Astrocyte of the spinal cord (primary cell): Measurements from ENCODE around the gene MBP.
"Not testable (repeated sequence)": the region's sequence is repeated elsewhere in the genome, so short reads cannot be mapped to it uniquely, and the experiment has no call there.

ENCODE experiments used
- DNase-seq: peaks from one replicate; pipeline ENCODE4 v3.0.0; 2011; ENCODE audit warnings: low read depth, low spot score
- H3K4me3 ChIP-seq: 2 replicates; pipeline ENCODE4 v1.5.1; 2011; ENCODE audit warnings: low read depth, mild to moderate bottlenecking, low read length, moderate library complexity
- CTCF ChIP-seq: IDR thresholded peaks from 2 replicates; pipeline ENCODE4 v1.5.1; 2012; ENCODE audit warnings: low read depth, mild to moderate bottlenecking, low read length, inconsistent platforms
- in situ Hi-C: cut with HindIII; loops from 2 replicates; pipeline ENCODE4 v1.10.0; 2017; ENCODE audit warnings: low sequenced_read_pairs

Gene MBP

GRCh38 chr18:76993085-76993382 lies 139.5 kb downstream of the MBP start:
- no peak for DNase-seq
- no peak for TF ChIP-seq CTCF
- H3K4me3 ChIP-seq = no peak overlapping the region
- in situ Hi-C loops = no loop called here

DNA sequence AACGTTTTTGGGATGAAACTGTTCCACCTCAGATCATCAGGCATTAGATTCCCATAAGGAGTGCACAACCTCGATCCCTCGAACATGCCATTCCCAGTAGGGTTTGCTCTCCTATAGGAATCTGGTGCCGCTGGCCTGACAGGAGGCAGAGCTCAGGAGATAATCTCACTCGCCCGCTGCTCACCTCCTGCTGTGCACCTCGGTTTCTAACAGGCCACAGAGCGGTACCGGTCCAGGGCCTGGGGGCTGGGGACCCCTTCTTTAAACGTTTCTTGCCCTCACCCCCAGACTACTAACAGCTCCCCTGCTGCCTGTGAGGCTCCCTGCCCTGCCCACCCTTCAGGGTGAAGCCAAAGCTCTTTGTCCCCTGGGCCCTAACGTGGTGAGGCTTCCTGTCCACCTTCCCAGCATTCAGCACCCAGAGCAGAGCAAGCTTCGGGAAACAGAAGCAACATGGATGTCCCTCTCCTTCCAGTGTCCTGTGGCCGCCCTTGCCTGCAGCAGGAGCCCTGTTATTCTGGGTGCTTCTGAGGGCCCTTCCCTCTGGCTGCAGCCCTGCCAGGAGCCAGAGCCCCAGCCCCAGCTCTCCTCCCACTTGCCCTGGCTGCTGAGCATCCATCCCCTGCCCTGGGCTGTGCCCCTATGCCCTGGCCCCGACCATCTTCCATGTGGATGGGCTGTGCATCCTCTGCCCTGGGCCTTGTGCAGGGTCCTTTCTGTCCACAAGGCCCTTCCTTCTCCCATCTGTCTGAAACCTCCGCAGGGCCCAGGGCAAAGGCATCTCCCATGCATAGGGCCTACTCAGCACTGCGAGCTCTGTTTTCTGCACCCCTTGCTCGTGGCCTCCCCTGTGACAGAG lies 140.1 kb downstream of the MBP start:
- H3K4me3 ChIP-seq = no peak overlapping the region
- in situ Hi-C loops = no loop called here
- DNase-seq = no peak
- no peak for TF ChIP-seq CTCF

- in situ Hi-C loops = no loop called here
- no peak for TF ChIP-seq CTCF
- no peak overlapping the region for H3K4me3 ChIP-seq
- DNase-seq = no peak
Measured at GRCh38 chr18:76991021-76991688, 141.4 kb downstream of the MBP start.

GRCh38 chr18:76990343-76991020 lies 142.1 kb downstream of the MBP start:
- DNase-seq, in situ Hi-C loops: not testable (repeated sequence)

GRCh38 chr18:76989647-76990190 lies 142.9 kb downstream of the MBP start:
- no peak for TF ChIP-seq CTCF
- in situ Hi-C loops = no loop called here
- DNase-seq = no peak
- no peak overlapping the region for H3K4me3 ChIP-seq

More at GRCh38 chr18:76990343-76991020, 142.1 kb downstream of the MBP start:
- not testable (repeated sequence) for H3K4me3 ChIP-seq

- no peak for TF ChIP-seq CTCF
- in situ Hi-C loops = no loop called here
Measured at GRCh38 chr18:76988827-76989646, 143.5 kb downstream of the MBP start.

More at GRCh38 chr18:76988827-76989646, 143.5 kb downstream of the MBP start:
- H3K4me3 ChIP-seq = no peak overlapping the region
- no peak for DNase-seq
